ENCODE data around the gene YES1.

Gene YES1

GRCh38 chr18:813172-814071 lies 1.4 kb upstream of the YES1 start:
- TF ChIP-seq EZH2 (IDR thresholded peaks at IDR 0.05; ENCODE audit: borderline replicate concordance, low read depth, low read length, severe bottlenecking) (no peak), CTCF (IDR thresholded peaks at IDR 0.05; ENCODE audit: borderline replicate concordance, extremely low read depth, low read length, poor library complexity, severe bottlenecking) (no peak)
- H3K4me2 ChIP-seq (ENCODE audit: insufficient read depth, low read length), result peak overlapping the region; percentile 64
- DNase-seq (peak; percentile 72), ATAC-seq (ENCODE audit: insufficient read depth, low read depth) (peak; percentile 44)
- H3K79me2 ChIP-seq (ENCODE audit: insufficient read depth, low read length), result peaks cover 34% of the 10 kb centered on the region
- H4K20me1 ChIP-seq (ENCODE audit: insufficient read depth, low read length), result no peaks in the 10 kb centered on the region; the same call in 1 of the 2 replicates
- peaks cover 37% of the 10 kb centered on the region for H3K4me1 ChIP-seq (ENCODE audit: insufficient read depth, low read length)
- no peaks in the 10 kb centered on the region for H3K9me3 ChIP-seq (ENCODE audit: insufficient read depth, low read length, severe bottlenecking)
- peak overlapping the region; percentile 86 to 88; a peak in 3 of 4 replicates for H3K4me3 ChIP-seq (ENCODE audit: low read depth in 1 of 2, low read length in 2 of 2)
- H3K36me3 ChIP-seq (ENCODE audit: insufficient read depth, low read length), result no peaks in the 10 kb centered on the region; the same call in 1 of the 2 replicates
- H3K27me3 ChIP-seq (ENCODE audit: insufficient read depth, low read length, poor library complexity), result no peaks in the 10 kb centered on the region
- H3K27ac ChIP-seq (ENCODE audit: low read length), result peak overlapping the region; percentile 84
- H2AFZ ChIP-seq (ENCODE audit: low read depth, low read length), result peak overlapping the region; percentile 80
- peak overlapping the region; percentile 83 for H3K9ac ChIP-seq (ENCODE audit: low read depth, low read length)

GRCh38 chr18:812376-813171 lies 532 bp upstream of the YES1 start:
- peak overlapping the region; percentile 64 for H3K4me2 ChIP-seq (ENCODE audit: insufficient read depth, low read length)
- ATAC-seq (ENCODE audit: insufficient read depth, low read depth), result peak; percentile 76

More at GRCh38 chr18:812376-813171, 532 bp upstream of the YES1 start:
- DNase-seq, result peak; percentile 84
- no peak for TF ChIP-seq CTCF (IDR thresholded peaks at IDR 0.05; ENCODE audit: borderline replicate concordance, extremely low read depth, low read length, poor library complexity, severe bottlenecking)
- TF ChIP-seq EZH2 (IDR thresholded peaks at IDR 0.05; ENCODE audit: borderline replicate concordance, low read depth, low read length, severe bottlenecking), result no peak
- Histone ChIP-seq H3K27me3 (ENCODE audit: insufficient read depth, low read length, poor library complexity) (no peaks in the 10 kb centered on the region), H2AFZ (ENCODE audit: low read depth, low read length) (peak overlapping the region; percentile 80), H3K9me3 (ENCODE audit: insufficient read depth, low read length, severe bottlenecking) (no peaks in the 10 kb centered on the region), H3K4me3 (ENCODE audit: low read depth in 1 of 2, low read length in 2 of 2) (peak overlapping the region; percentile 86 to 88; a peak in 3 of 4 replicates), H3K27ac (ENCODE audit: low read length) (peak overlapping the region; percentile 84), H3K79me2 (ENCODE audit: insufficient read depth, low read length) (peaks cover 42% of the 10 kb centered on the region), H3K36me3 (ENCODE audit: insufficient read depth, low read length) (no peaks in the 10 kb centered on the region; the same call in 1 of the 2 replicates), H3K4me1 (ENCODE audit: insufficient read depth, low read length) (peaks cover 38% of the 10 kb centered on the region), H4K20me1 (ENCODE audit: insufficient read depth, low read length) (peaks cover 7% of the 10 kb centered on the region; the same call in 1 of the 2 replicates), H3K9ac (ENCODE audit: low read depth, low read length) (peak overlapping the region; percentile 83)

Measured in DND-41 (cell line).